SK-N-SH (cell line): Measurements from ENCODE around the gene WWOX. TPM values are rescaled to one million over a fixed set of nuclear protein-coding genes. Genes with fewer than 3 reads are reported as not detected.

ENCODE experiments used
- CTCF ChIA-PET: fragments of 300-600, 350-600 bp; formaldehyde crosslinking; extraction: SDS; loops from one replicate; lab custom pipeline; 2021; lab: Yijun Ruan, JAX
- POLR2A ChIA-PET: fragments of 350-600 bp; sonication (Branson Sonifier 250); formaldehyde crosslinking; extraction: SDS; loops from one replicate; lab custom pipeline; 2020; ENCODE audit warnings: antibody characterized with exemption, inconsistent platforms; lab: Yijun Ruan, JAX
- DNase-seq: peaks from one replicate; pipeline ENCODE4 v3.0.0; 2012
- H2AFZ ChIP-seq: fragments of 200-600 bp; sonication (generic); 2 replicates; pipeline ENCODE4 v1.8.1; 2016; ENCODE audit warnings: antibody characterized with exemption, mild to moderate bottlenecking, low read depth
- H3F3A ChIP-seq: fragments of 200-600 bp; sonication (generic); replicated peaks from 2 replicates; pipeline ENCODE3; 2016; ENCODE audit warnings: antibody characterized with exemption, mild to moderate bottlenecking; ENCODE audit not compliant: insufficient read depth
- H3K27ac ChIP-seq, 2 experiments: fragments of 200-500 bp in 1 of 2; fragments of 200-600 bp in 1 of 2; sonication (Bioruptor generic) in 1 of 2; sonication (generic), shearing (Covaris generic) in 1 of 2; 2 replicates each; pipeline versions ENCODE4 v1.5.1 to v1.6.1; 2014 to 2016; ENCODE audit warnings: low read depth in 2 of 2, inconsistent platforms in 1 of 2, low read length in 1 of 2, mild to moderate bottlenecking in 1 of 2, mixed read lengths in 1 of 2
- H3K27me3 ChIP-seq: fragments of 200-600 bp; sonication (generic), shearing (Covaris generic); 2 replicates; pipeline ENCODE4 v1.6.1; 2016; ENCODE audit warnings: mixed run types; ENCODE audit not compliant: insufficient read depth
- H3K36me3 ChIP-seq, 2 experiments: fragments of 200-500 bp in 1 of 2; fragments of 200-600 bp in 1 of 2; sonication (Bioruptor generic) in 1 of 2; sonication (generic) in 1 of 2; replicated peaks in 1 of 2; 2 replicates each; pipeline versions ENCODE3 to v1.5.1; 2014 to 2016; ENCODE audit warnings: low read length in 1 of 2, mild to moderate bottlenecking in 1 of 2; ENCODE audit not compliant: insufficient read depth in 2 of 2, control insufficient read depth in 1 of 2
- H3K4me1 ChIP-seq, 2 experiments: fragments of 200-500 bp in 1 of 2; fragments of 200-600 bp in 1 of 2; sonication (Bioruptor generic) in 1 of 2; sonication (generic), shearing (Covaris generic) in 1 of 2; 2 replicates each; pipeline versions ENCODE4 v1.5.1 to v1.6.1; 2014 to 2016; ENCODE audit warnings: low read depth in 1 of 2, low read length in 1 of 2, mixed run types in 1 of 2; ENCODE audit not compliant: insufficient read depth in 2 of 2, control insufficient read depth in 1 of 2
- H3K4me2 ChIP-seq: fragments of 200-600 bp; sonication (generic), shearing (Covaris generic); 2 replicates; pipeline ENCODE4 v1.6.1; 2017; ENCODE audit warnings: mixed run types
- H3K4me3 ChIP-seq, 2 experiments: fragments of 200-500 bp in 1 of 2; fragments of 200-600 bp in 1 of 2; sonication (Bioruptor generic) in 1 of 2; sonication (generic), shearing (Covaris generic) in 1 of 2; 2 replicates each; pipeline versions ENCODE4 v1.5.1 to v1.8.1; 2014 to 2016; ENCODE audit warnings: low read depth in 2 of 2, inconsistent platforms in 1 of 2, low read length in 1 of 2, mild to moderate bottlenecking in 1 of 2, mixed read lengths in 1 of 2, moderate library complexity in 1 of 2
- H3K79me2 ChIP-seq: fragments of 200-600 bp; sonication (generic); 2 replicates; pipeline ENCODE4 v1.8.1; 2017; ENCODE audit warnings: mild to moderate bottlenecking; ENCODE audit not compliant: insufficient read depth
- H3K9ac ChIP-seq: fragments of 200-600 bp; sonication (generic); 2 replicates; pipeline ENCODE4 v1.6.1; 2017; ENCODE audit warnings: mixed run types
- H3K9me2 ChIP-seq: fragments of 200-600 bp; sonication (generic); 2 replicates; pipeline ENCODE4 v1.6.1; 2017; ENCODE audit warnings: mixed run types
- H3K9me3 ChIP-seq: fragments of 200-600 bp; sonication (generic); 2 replicates; pipeline ENCODE4 v1.6.1; 2017; ENCODE audit warnings: mixed run types, mild to moderate bottlenecking, moderate library complexity
- H4K20me1 ChIP-seq: fragments of 200-600 bp; sonication (generic); 2 replicates; pipeline ENCODE4 v1.6.1; 2017; ENCODE audit warnings: mild to moderate bottlenecking, mixed run types; ENCODE audit not compliant: insufficient read depth
- CTCF ChIP-seq: fragments of 200-600 bp; sonication (generic); IDR thresholded peaks from 2 replicates; pipeline ENCODE4 v1.6.1; 2017; ENCODE audit warnings: antibody characterized with exemption, mild to moderate bottlenecking, moderate library complexity
- EP300 ChIP-seq, 2 experiments: IDR thresholded peaks; 2 replicates each; pipeline versions ENCODE4 v1.4.0 to v1.6.1; 2012; ENCODE audit warnings: borderline replicate concordance in 1 of 2, low read depth in 1 of 2, low read length in 1 of 2
- EZH2phosphoT487 ChIP-seq: fragments of 200-600 bp; sonication (generic); IDR thresholded peaks from 2 replicates; pipeline ENCODE4 v1.6.1; 2017; ENCODE audit warnings: low read depth, mixed run types, mild to moderate bottlenecking, antibody characterized with exemption, moderate library complexity, borderline replicate concordance
- FOSL2 ChIP-seq: IDR thresholded peaks from 2 replicates; pipeline ENCODE4 v1.4.0; 2012; ENCODE audit warnings: low read depth, mild to moderate bottlenecking, moderate library complexity, borderline replicate concordance
- GABPA ChIP-seq: IDR thresholded peaks from 2 replicates; pipeline ENCODE4 v1.4.0; 2012; ENCODE audit warnings: low read depth, mild to moderate bottlenecking
- GATA2 ChIP-seq: sonication (generic); formaldehyde crosslinking; IDR thresholded peaks from 2 replicates; pipeline ENCODE4 v1.5.0; 2020; ENCODE audit warnings: mild to moderate bottlenecking, missing genetic modification reagents
- JUND ChIP-seq: IDR thresholded peaks from 2 replicates; pipeline ENCODE4 v1.4.0; 2012
- MEF2A ChIP-seq: IDR thresholded peaks from 2 replicates; pipeline ENCODE4 v1.4.0; 2012; ENCODE audit warnings: low read depth, borderline replicate concordance
- MXI1 ChIP-seq: IDR thresholded peaks from 2 replicates; pipeline ENCODE4 v1.6.1; 2012; ENCODE audit warnings: mild to moderate bottlenecking, low read depth, low read length, improper control_type of control experiment
- NFIC ChIP-seq: IDR thresholded peaks from 2 replicates; pipeline ENCODE4 v1.4.0; 2012; ENCODE audit warnings: borderline replicate concordance
- PBX3 ChIP-seq: IDR thresholded peaks from 2 replicates; pipeline ENCODE4; 2012
- POLR2AphosphoS5 ChIP-seq: IDR thresholded peaks from 2 replicates; pipeline ENCODE4 v1.6.1; 2012; ENCODE audit warnings: low read depth, low read length
- RAD21 ChIP-seq: IDR thresholded peaks from 2 replicates; pipeline ENCODE4 v1.6.1; 2012; ENCODE audit warnings: mild to moderate bottlenecking, low read length
- RCOR1 ChIP-seq: fragments of 150-350 bp; IDR thresholded peaks from 2 replicates; pipeline ENCODE4 v1.6.1; 2017; ENCODE audit warnings: antibody characterized with exemption, low read length
- RFX5 ChIP-seq: IDR thresholded peaks from 2 replicates; pipeline ENCODE4 v1.6.1; 2012; ENCODE audit warnings: mild to moderate bottlenecking, improper control_type of control experiment, low read length
- TCF12 ChIP-seq: IDR thresholded peaks from 2 replicates; pipeline ENCODE4 v1.4.0; 2012
- YY1 ChIP-seq: IDR thresholded peaks from 2 replicates; pipeline ENCODE4 v1.4.0; 2012; ENCODE audit warnings: low read depth, mild to moderate bottlenecking
- WGBS: methylation state at CpG from one replicate; pipeline ENCODE4 v1.1.6; 2017; ENCODE audit warnings: low lambda C conversion rate; 5-methylcytosine and 5-hydroxymethylcytosine counted together
- polyA plus RNA-seq, 3 experiments: library from polyadenylated mRNA; depleted of rRNA; stranded (reverse); fragments of >200 nt; gene quantifications; 2 replicates each; pipeline ENCODE4 v1.2.3, GENCODE V29; 2012
- TF ChIP-seq, protein P1 (sequence below): IDR thresholded peaks from 2 replicates; pipeline ENCODE4 v1.4.0; 2012; ENCODE audit warnings: low read depth
- TF ChIP-seq, protein P2 (sequence below): fragments of 150-350 bp; IDR thresholded peaks from 2 replicates; pipeline ENCODE4 v1.6.1; 2017; ENCODE audit warnings: antibody characterized with exemption, low read length, low read depth, borderline replicate concordance
- TF ChIP-seq, protein P3 (sequence below): IDR thresholded peaks from 2 replicates; pipeline ENCODE4 v1.6.1; 2012; ENCODE audit warnings: mild to moderate bottlenecking, low read depth, low read length, moderate library complexity

WWOX gene
- polyA plus RNA-seq, 1 of the 3 experiments (the other 2 are of a cell fraction) = 10.8 TPM

DNA sequence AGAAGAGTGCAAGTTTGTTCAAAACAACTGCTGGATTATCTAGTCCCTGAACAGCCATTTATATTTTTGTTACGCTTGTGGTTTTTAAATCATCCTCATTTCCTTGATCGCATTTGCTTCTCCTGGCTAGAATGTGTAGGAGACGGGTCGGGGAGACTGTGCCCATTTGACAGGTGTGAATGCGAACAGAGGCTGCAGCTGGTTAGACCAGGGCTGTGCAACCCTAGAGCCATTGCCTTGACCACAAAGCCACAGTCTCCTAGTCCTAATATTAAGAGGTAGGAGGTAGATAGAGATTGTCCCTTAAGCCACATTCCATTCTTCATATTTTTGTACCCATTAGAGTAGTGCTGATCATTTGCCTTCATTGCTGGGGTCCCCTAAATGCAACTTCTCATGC, 639.1 kb downstream of the WWOX start:
- no peaks in the 10 kb centered on the region for H3K27me3 ChIP-seq
- H3K9ac ChIP-seq = no peak overlapping the region
- 68% methylated on average over 5 of the region's 5 CpGs for WGBS
- ChIA-PET CTCF (no interaction called here), POLR2A (no interaction called here)
- no peaks in the 10 kb centered on the region for H3K9me2 ChIP-seq
- H2AFZ ChIP-seq = no peak overlapping the region
- no peaks in the 10 kb centered on the region for H3K79me2 ChIP-seq
- H3K27ac ChIP-seq = no peak overlapping the region
- H3K9me3 ChIP-seq = no peaks in the 10 kb centered on the region
- no peak for DNase-seq
- TF ChIP-seq EP300 (IDR thresholded peaks at IDR 0.05; ENCODE audit: borderline replicate concordance in 1 of 2, low read depth in 1 of 2, low read length in 1 of 2) (no peak), GATA2 (no peak), MEF2A (no peak), NFIC (no peak), MXI1 (no peak), YY1 (no peak), RAD21 (no peak), RCOR1 (no peak), TCF12 (no peak), EZH2phosphoT487 (no peak), JUND (no peak), GABPA (no peak)
- TF ChIP-seq, protein P1, sequence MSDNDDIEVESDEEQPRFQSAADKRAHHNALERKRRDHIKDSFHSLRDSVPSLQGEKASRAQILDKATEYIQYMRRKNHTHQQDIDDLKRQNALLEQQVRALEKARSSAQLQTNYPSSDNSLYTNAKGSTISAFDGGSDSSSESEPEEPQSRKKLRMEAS = no peak
- TF ChIP-seq, protein P2, sequence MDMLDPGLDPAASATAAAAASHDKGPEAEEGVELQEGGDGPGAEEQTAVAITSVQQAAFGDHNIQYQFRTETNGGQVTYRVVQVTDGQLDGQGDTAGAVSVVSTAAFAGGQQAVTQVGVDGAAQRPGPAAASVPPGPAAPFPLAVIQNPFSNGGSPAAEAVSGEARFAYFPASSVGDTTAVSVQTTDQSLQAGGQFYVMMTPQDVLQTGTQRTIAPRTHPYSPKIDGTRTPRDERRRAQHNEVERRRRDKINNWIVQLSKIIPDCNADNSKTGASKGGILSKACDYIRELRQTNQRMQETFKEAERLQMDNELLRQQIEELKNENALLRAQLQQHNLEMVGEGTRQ = no peak
- TF ChIP-seq, all 33 proteins: peak for 0
- Histone ChIP-seq H3F3A (no peaks in the 10 kb centered on the region), H3K4me2 (no peak overlapping the region), H4K20me1 (no peaks in the 10 kb centered on the region), H3K36me3 (no peaks in the 10 kb centered on the region), H3K4me3 (no peak overlapping the region), H3K4me1 (no peaks in the 10 kb centered on the region)

DNA sequence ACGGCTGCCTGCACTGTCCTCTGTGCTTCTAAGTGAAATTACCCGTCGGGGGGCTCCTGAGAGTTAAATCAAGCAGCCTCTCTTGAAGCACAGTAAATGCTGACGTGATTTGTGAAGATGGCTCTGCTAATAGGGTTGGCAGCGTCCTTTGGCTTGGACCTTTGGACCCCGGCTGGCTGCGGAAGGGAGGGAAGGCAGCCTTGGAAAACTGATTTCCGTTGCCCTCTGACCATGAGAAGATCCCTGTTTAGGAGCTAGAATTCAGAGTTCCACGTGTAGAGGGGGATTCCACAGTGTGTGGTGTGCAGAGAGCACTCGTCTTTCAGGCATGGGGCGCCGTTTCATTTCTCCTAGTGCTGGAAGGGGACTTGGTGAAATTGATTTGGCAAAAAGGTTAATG, 640.8 kb downstream of the WWOX start:
- no peaks in the 10 kb centered on the region for H3K36me3 ChIP-seq
- no peaks in the 10 kb centered on the region for H3F3A ChIP-seq
- CTCF ChIA-PET = no interaction called here
- no peak overlapping the region for H3K4me3 ChIP-seq
- DNase-seq = no peak
- H3K27me3 ChIP-seq = no peaks in the 10 kb centered on the region
- no peaks in the 10 kb centered on the region for H3K79me2 ChIP-seq
- POLR2A ChIA-PET = no interaction called here
- no peaks in the 10 kb centered on the region for H3K9me2 ChIP-seq
- WGBS = 60% methylated on average over 12 of the region's 12 CpGs
- no peaks in the 10 kb centered on the region for H3K4me1 ChIP-seq
- no peaks in the 10 kb centered on the region for H4K20me1 ChIP-seq
- no peak overlapping the region for H3K27ac ChIP-seq
- no peak overlapping the region for H2AFZ ChIP-seq
- H3K9ac ChIP-seq = no peak overlapping the region
- no peak for TF ChIP-seq GABPA
- TF ChIP-seq RFX5 = no peak
- TF ChIP-seq EP300 (IDR thresholded peaks at IDR 0.05; ENCODE audit: borderline replicate concordance in 1 of 2, low read depth in 1 of 2, low read length in 1 of 2) = no peak
- TF ChIP-seq JUND = no peak
- no peak for TF ChIP-seq CTCF
- TF ChIP-seq NFIC = no peak
- TF ChIP-seq MXI1 = no peak
- TF ChIP-seq, protein P3, sequence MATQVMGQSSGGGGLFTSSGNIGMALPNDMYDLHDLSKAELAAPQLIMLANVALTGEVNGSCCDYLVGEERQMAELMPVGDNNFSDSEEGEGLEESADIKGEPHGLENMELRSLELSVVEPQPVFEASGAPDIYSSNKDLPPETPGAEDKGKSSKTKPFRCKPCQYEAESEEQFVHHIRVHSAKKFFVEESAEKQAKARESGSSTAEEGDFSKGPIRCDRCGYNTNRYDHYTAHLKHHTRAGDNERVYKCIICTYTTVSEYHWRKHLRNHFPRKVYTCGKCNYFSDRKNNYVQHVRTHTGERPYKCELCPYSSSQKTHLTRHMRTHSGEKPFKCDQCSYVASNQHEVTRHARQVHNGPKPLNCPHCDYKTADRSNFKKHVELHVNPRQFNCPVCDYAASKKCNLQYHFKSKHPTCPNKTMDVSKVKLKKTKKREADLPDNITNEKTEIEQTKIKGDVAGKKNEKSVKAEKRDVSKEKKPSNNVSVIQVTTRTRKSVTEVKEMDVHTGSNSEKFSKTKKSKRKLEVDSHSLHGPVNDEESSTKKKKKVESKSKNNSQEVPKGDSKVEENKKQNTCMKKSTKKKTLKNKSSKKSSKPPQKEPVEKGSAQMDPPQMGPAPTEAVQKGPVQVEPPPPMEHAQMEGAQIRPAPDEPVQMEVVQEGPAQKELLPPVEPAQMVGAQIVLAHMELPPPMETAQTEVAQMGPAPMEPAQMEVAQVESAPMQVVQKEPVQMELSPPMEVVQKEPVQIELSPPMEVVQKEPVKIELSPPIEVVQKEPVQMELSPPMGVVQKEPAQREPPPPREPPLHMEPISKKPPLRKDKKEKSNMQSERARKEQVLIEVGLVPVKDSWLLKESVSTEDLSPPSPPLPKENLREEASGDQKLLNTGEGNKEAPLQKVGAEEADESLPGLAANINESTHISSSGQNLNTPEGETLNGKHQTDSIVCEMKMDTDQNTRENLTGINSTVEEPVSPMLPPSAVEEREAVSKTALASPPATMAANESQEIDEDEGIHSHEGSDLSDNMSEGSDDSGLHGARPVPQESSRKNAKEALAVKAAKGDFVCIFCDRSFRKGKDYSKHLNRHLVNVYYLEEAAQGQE = no peak
- no peak for TF ChIP-seq POLR2AphosphoS5
- TF ChIP-seq FOSL2 = no peak
- TF ChIP-seq TCF12 = no peak
- no peak for TF ChIP-seq PBX3
- TF ChIP-seq, protein P1 = no peak
- no peak overlapping the region for H3K4me2 ChIP-seq
- no peaks in the 10 kb centered on the region for H3K9me3 ChIP-seq
